ENCODE data around the gene IQCH. TPM values are rescaled to one million over a fixed set of nuclear protein-coding genes. Genes with fewer than 3 reads are reported as not detected.

The IQCH gene
- total RNA-seq, 2 donors from 2014 or later = 0.52 to 0.83 TPM

DNA sequence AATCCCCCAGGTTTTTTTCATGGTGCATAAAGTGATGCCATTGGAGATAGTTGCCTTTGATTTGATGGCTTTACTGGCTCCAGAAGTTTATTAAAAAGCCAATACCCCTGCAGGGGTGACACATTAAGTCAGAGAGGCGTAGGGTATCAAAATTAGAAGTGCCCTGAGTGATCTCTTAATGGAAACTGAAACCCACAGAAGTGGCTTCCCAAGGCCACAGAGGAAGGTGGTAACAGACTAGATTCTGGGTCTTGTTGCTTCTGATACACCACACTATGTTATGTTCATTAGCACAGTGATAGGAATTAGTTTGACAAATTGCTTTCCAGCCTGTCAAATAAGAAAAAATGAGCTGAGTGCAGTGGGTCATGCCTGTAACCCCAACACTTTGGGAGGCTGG is 112.3 kb downstream of the IQCH start:
- no peaks in the 10 kb centered on the region for H3K36me3 ChIP-seq
- TF ChIP-seq, protein P1, sequence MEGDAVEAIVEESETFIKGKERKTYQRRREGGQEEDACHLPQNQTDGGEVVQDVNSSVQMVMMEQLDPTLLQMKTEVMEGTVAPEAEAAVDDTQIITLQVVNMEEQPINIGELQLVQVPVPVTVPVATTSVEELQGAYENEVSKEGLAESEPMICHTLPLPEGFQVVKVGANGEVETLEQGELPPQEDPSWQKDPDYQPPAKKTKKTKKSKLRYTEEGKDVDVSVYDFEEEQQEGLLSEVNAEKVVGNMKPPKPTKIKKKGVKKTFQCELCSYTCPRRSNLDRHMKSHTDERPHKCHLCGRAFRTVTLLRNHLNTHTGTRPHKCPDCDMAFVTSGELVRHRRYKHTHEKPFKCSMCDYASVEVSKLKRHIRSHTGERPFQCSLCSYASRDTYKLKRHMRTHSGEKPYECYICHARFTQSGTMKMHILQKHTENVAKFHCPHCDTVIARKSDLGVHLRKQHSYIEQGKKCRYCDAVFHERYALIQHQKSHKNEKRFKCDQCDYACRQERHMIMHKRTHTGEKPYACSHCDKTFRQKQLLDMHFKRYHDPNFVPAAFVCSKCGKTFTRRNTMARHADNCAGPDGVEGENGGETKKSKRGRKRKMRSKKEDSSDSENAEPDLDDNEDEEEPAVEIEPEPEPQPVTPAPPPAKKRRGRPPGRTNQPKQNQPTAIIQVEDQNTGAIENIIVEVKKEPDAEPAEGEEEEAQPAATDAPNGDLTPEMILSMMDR (IDR thresholded peaks at IDR 0.05) = no peak
- H3K27ac ChIP-seq = no peak overlapping the region
- no peaks in the 10 kb centered on the region for H3K9me3 ChIP-seq
- no peaks in the 10 kb centered on the region for H3K27me3 ChIP-seq
- no peak for DNase-seq (ENCODE audit: low spot score)
- H3K4me1 ChIP-seq = no peaks in the 10 kb centered on the region
- H3K4me3 ChIP-seq = no peak overlapping the region

GRCh38 chr15:67369359-67369998 is 114.9 kb downstream of the IQCH start:
- Histone ChIP-seq H3K4me1 (no peaks in the 10 kb centered on the region), H3K4me3 (no peak overlapping the region), H3K36me3 (no peaks in the 10 kb centered on the region), H3K27ac (no peak overlapping the region), H3K27me3 (no peaks in the 10 kb centered on the region), H3K9me3 (no peaks in the 10 kb centered on the region)
- no peak for DNase-seq (ENCODE audit: low spot score)
- TF ChIP-seq, protein P1 (IDR thresholded peaks at IDR 0.05) = no peak

- Histone ChIP-seq H3K9me3 (no peaks in the 10 kb centered on the region), H3K27ac (no peak overlapping the region), H3K36me3 (no peaks in the 10 kb centered on the region), H3K4me3 (no peak overlapping the region), H3K27me3 (no peaks in the 10 kb centered on the region), H3K4me1 (no peaks in the 10 kb centered on the region)
- TF ChIP-seq, protein P1 (IDR thresholded peaks at IDR 0.05) = no peak
- DNase-seq (ENCODE audit: low spot score) = no peak
Observed at GRCh38 chr15:67370206-67370954, 115.8 kb downstream of the IQCH start.

DNA sequence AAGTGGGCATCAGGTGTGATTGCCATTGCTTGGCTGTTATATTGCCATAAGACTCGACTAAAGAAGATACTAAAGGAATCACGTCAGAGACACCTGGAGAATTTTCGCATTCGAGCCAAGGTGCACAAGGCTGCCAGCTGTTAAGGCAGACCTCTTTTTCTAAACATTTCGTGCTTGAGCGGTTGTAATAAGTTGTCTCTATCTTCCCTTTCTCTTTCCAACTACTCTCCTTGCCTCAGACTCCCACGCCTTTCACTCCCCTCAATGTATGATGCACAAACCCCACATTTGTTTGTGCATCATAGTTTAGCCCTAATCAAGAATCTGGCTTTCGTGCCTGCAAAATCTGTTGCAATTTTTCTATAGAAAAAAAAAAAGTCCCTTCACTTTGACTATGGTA is 118.0 kb downstream of the IQCH start:
- Histone ChIP-seq H3K4me1 (no peaks in the 10 kb centered on the region), H3K9me3 (no peaks in the 10 kb centered on the region), H3K27ac (no peak overlapping the region), H3K27me3 (no peaks in the 10 kb centered on the region), H3K36me3 (no peaks in the 10 kb centered on the region), H3K4me3 (no peak overlapping the region)
- DNase-seq (ENCODE audit: low spot score) = no peak
- TF ChIP-seq, protein P1 (IDR thresholded peaks at IDR 0.05) = no peak

- H3K4me3 ChIP-seq = no peak overlapping the region
- no peaks in the 10 kb centered on the region for H3K27me3 ChIP-seq
- H3K9me3 ChIP-seq = no peaks in the 10 kb centered on the region
- no peak overlapping the region for H3K27ac ChIP-seq
- no peaks in the 10 kb centered on the region for H3K4me1 ChIP-seq
- TF ChIP-seq, protein P1 (IDR thresholded peaks at IDR 0.05) = no peak
- no peak for DNase-seq (ENCODE audit: low spot score)
- no peaks in the 10 kb centered on the region for H3K36me3 ChIP-seq
Observed at GRCh38 chr15:67372986-67373675, 118.5 kb downstream of the IQCH start.

All from right atrium auricular region (tissue), 2 donors.